ENCODE results near the gene ZNF417. TPM values are rescaled to one million over a fixed set of nuclear protein-coding genes. Genes with fewer than 3 reads are reported as not detected.

ZNF417 gene
- 24.4 and 35.3 TPM in 2 replicates for total RNA-seq

GRCh38 chr19:57916168-57916995 is at the start of gene ZNF417:
Gene ZNF417 (minus strand): TSS chr19:57916592. CDS start chr19:57916411, 181 bp downstream.

GRCh38 chr19:57947419-57948134 is 31.2 kb upstream of the ZNF417 start, which contains the start of gene ZNF256:
Gene ZNF256 (minus strand): TSS chr19:57947706. CDS start chr19:57947474, 232 bp downstream.

GRCh38 chr19:57934820-57935665 is 18.7 kb upstream of the ZNF417 start, which contains the start of gene ZNF418:
Gene ZNF418 (minus strand): TSS chr19:57935402. CDS start chr19:57933822, 1,580 bp downstream.

GRCh38 chr19:57888560-57889231 is 27.7 kb downstream of the ZNF417 start, which contains the start of gene ZNF814:
Gene ZNF814 (minus strand): TSS chr19:57889037. CDS start chr19:57888802, 235 bp downstream.

Other genes starting within 250 kb of the ZNF417 start
- gene ZSCAN4, start 247.7 kb downstream of the ZNF417 start, total RNA-seq: 0.22 and 0.39 TPM in 2 replicates
- gene ZNF551, start 234.6 kb downstream of the ZNF417 start, total RNA-seq: 12.5 and 13.0 TPM in 2 replicates
- 5.1 and 14.9 TPM in 2 replicates for gene ZNF154, start 207.4 kb downstream of the ZNF417 start, total RNA-seq
- 12.5 and 12.6 TPM in 2 replicates for gene ZNF671, start 189.0 kb downstream of the ZNF417 start, total RNA-seq
- gene ZNF776, start 169.8 kb downstream of the ZNF417 start, total RNA-seq: 20.5 and 22.4 TPM in 2 replicates
- gene ZNF586, start 146.9 kb downstream of the ZNF417 start, total RNA-seq: 17.0 and 22.4 TPM in 2 replicates
- gene ZNF552, start 101.7 kb downstream of the ZNF417 start, total RNA-seq: 9.0 and 22.1 TPM in 2 replicates
- gene ZNF587B, start 86.3 kb downstream of the ZNF417 start, total RNA-seq: 20.9 and 25.1 TPM in 2 replicates
- 43.1 and 51.8 TPM in 2 replicates for gene ZNF587, start 66.7 kb downstream of the ZNF417 start, total RNA-seq
- 20.0 and 22.0 TPM in 2 replicates for gene ZNF814, start 27.6 kb downstream of the ZNF417 start, total RNA-seq
- gene ZNF418, start 18.8 kb upstream of the ZNF417 start, total RNA-seq: 5.5 and 11.4 TPM in 2 replicates
- 4.9 and 7.1 TPM in 2 replicates for gene ZNF256, start 31.1 kb upstream of the ZNF417 start, total RNA-seq
- gene C19orf18, start 57.9 kb upstream of the ZNF417 start, total RNA-seq: not detected in 2 replicates
- 27.9 and 40.6 TPM in 2 replicates for gene ZNF606, start 86.2 kb upstream of the ZNF417 start, total RNA-seq
- not detected in 2 replicates for gene ZSCAN1, start 117.4 kb upstream of the ZNF417 start, total RNA-seq
- 6.4 and 9.4 TPM in 2 replicates for gene ZNF135, start 142.7 kb upstream of the ZNF417 start, total RNA-seq
- 39.7 and 53.8 TPM in 2 replicates for gene ZSCAN18, start 181.6 kb upstream of the ZNF417 start, total RNA-seq
- gene ZNF329, start 234.2 kb upstream of the ZNF417 start, total RNA-seq: 14.1 and 17.7 TPM in 2 replicates